GM18861 (cell line): Measurements from ENCODE around the gene ABITRAM.

Source experiments
- ATAC-seq: cut with Tn5 transposase; IDR thresholded peaks from one replicate; pipeline ENCODE4 v1.9.1; 2021; ENCODE audit not compliant: unreplicated experiment

Gene ABITRAM

DNA sequence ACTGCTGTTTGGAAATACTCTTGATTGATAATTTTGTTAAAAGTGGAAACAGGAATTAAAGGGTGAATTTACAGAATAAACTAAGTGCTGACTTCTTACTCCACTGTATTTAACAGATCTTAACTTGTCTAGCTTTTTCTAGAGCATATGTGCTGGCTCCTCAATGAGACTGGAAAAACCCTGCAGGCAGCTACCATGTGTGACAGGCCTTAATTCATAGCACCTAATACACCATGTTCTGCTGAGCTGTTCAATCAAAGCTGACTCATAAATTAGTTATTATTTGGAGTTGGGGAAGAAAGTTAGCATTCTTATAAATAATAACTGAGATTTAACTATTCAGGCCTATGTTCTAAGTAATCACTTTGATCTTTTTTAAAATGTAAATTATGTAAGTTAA lies 49.7 kb downstream of the ABITRAM start:
- ATAC-seq, result no peak
